22Rv1 (cell line): ENCODE results near the gene MPST.

Experiments
- CTCF ChIP-seq: fragments of 450-650 bp; IDR thresholded peaks from 2 replicates; pipeline ENCODE4 v1.5.1; 2017; ENCODE audit warnings: mild to moderate bottlenecking
- ZFX ChIP-seq: fragments of 450-650 bp; IDR thresholded peaks from 2 replicates; pipeline ENCODE4 v1.6.1; 2017; ENCODE audit warnings: antibody characterized with exemption, borderline replicate concordance

GRCh38 chr22:37058917-37059701 lies 39.6 kb downstream of the MPST start:
- TF ChIP-seq CTCF (no peak), ZFX (no peak)
